Measurements from ENCODE around the gene NHEJ1. TPM values are rescaled to one million over a fixed set of nuclear protein-coding genes. Genes with fewer than 3 reads are reported as not detected.

The NHEJ1 gene
- polyA plus RNA-seq, 1 of the 3 experiments (the other 2 are of a cell fraction): 16.3 TPM

- TF ChIP-seq, protein P1, sequence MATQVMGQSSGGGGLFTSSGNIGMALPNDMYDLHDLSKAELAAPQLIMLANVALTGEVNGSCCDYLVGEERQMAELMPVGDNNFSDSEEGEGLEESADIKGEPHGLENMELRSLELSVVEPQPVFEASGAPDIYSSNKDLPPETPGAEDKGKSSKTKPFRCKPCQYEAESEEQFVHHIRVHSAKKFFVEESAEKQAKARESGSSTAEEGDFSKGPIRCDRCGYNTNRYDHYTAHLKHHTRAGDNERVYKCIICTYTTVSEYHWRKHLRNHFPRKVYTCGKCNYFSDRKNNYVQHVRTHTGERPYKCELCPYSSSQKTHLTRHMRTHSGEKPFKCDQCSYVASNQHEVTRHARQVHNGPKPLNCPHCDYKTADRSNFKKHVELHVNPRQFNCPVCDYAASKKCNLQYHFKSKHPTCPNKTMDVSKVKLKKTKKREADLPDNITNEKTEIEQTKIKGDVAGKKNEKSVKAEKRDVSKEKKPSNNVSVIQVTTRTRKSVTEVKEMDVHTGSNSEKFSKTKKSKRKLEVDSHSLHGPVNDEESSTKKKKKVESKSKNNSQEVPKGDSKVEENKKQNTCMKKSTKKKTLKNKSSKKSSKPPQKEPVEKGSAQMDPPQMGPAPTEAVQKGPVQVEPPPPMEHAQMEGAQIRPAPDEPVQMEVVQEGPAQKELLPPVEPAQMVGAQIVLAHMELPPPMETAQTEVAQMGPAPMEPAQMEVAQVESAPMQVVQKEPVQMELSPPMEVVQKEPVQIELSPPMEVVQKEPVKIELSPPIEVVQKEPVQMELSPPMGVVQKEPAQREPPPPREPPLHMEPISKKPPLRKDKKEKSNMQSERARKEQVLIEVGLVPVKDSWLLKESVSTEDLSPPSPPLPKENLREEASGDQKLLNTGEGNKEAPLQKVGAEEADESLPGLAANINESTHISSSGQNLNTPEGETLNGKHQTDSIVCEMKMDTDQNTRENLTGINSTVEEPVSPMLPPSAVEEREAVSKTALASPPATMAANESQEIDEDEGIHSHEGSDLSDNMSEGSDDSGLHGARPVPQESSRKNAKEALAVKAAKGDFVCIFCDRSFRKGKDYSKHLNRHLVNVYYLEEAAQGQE (IDR thresholded peaks at IDR 0.05; ENCODE audit: low read depth, low read length): no peak
- TF ChIP-seq, protein P2, sequence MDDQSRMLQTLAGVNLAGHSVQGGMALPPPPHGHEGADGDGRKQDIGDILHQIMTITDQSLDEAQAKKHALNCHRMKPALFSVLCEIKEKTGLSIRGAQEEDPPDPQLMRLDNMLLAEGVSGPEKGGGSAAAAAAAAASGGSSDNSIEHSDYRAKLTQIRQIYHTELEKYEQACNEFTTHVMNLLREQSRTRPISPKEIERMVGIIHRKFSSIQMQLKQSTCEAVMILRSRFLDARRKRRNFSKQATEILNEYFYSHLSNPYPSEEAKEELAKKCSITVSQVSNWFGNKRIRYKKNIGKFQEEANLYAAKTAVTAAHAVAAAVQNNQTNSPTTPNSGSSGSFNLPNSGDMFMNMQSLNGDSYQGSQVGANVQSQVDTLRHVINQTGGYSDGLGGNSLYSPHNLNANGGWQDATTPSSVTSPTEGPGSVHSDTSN (IDR thresholded peaks at IDR 0.05): no peak
- TF ChIP-seq, protein P3, sequence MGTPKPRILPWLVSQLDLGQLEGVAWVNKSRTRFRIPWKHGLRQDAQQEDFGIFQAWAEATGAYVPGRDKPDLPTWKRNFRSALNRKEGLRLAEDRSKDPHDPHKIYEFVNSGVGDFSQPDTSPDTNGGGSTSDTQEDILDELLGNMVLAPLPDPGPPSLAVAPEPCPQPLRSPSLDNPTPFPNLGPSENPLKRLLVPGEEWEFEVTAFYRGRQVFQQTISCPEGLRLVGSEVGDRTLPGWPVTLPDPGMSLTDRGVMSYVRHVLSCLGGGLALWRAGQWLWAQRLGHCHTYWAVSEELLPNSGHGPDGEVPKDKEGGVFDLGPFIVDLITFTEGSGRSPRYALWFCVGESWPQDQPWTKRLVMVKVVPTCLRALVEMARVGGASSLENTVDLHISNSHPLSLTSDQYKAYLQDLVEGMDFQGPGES (IDR thresholded peaks at IDR 0.05; ENCODE audit: low read depth, low read length): no peak
- no peak for TF ChIP-seq YY1 (IDR thresholded peaks at IDR 0.05; ENCODE audit: low read depth)
- TF ChIP-seq, protein P4, sequence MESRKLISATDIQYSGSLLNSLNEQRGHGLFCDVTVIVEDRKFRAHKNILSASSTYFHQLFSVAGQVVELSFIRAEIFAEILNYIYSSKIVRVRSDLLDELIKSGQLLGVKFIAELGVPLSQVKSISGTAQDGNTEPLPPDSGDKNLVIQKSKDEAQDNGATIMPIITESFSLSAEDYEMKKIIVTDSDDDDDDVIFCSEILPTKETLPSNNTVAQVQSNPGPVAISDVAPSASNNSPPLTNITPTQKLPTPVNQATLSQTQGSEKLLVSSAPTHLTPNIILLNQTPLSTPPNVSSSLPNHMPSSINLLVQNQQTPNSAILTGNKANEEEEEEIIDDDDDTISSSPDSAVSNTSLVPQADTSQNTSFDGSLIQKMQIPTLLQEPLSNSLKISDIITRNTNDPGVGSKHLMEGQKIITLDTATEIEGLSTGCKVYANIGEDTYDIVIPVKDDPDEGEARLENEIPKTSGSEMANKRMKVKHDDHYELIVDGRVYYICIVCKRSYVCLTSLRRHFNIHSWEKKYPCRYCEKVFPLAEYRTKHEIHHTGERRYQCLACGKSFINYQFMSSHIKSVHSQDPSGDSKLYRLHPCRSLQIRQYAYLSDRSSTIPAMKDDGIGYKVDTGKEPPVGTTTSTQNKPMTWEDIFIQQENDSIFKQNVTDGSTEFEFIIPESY (IDR thresholded peaks at IDR 0.05; ENCODE audit: borderline replicate concordance, low read depth): no peak
Measured at GRCh38 chr2:219209236-219210195, 48.9 kb upstream of the NHEJ1 start (continued).

- peak overlapping the region; percentile 86 for H3K4me2 ChIP-seq
- 65% methylated on average over 14 of the region's 17 CpGs for WGBS (ENCODE audit: low lambda C conversion rate)
- peak; percentile 51 for DNase-seq
- H3K27me3 ChIP-seq (ENCODE audit: insufficient read depth): no peaks in the 10 kb centered on the region
- TF ChIP-seq SIN3A (IDR thresholded peaks at IDR 0.05; ENCODE audit: borderline replicate concordance, low read depth, low read length): no peak
- no peak for TF ChIP-seq SMC3 (IDR thresholded peaks at IDR 0.05; ENCODE audit: low read depth, low read length)
- no peak for TF ChIP-seq MEF2A (IDR thresholded peaks at IDR 0.05; ENCODE audit: borderline replicate concordance, low read depth)
- no peak for TF ChIP-seq RAD21 (IDR thresholded peaks at IDR 0.05; ENCODE audit: low read length)
- no peak for TF ChIP-seq CHD2 (IDR thresholded peaks at IDR 0.05; ENCODE audit: low read length, partially characterized antibody)
- no peak for TF ChIP-seq USF1 (IDR thresholded peaks at IDR 0.05; ENCODE audit: borderline replicate concordance, low read depth)
- POLR2A ChIA-PET: interaction anchor here (1.1 to 4.6 kb wide), 2 partner anchors 9 to 32 kb away, joined by 4 to 52 read pairs; partner anchors contain the start of genes ABCB6 and CNPPD1
- peak overlapping the region; percentile 69 for H3K4me3 ChIP-seq (ENCODE audit: low read depth in 2 of 2, low read length in 1 of 2)
- CTCF ChIA-PET: interaction anchor here (1.1 to 4.0 kb wide), 3 partner anchors 10 to 37 kb away, joined by 3 to 26 read pairs (median 16); partner anchors contain the start of genes ABCB6 and SLC23A3
- peaks cover 9 to 31% of the 10 kb centered on the region in 2 experiments for H3K36me3 ChIP-seq (replicated peaks in 1 of 2; ENCODE audit: control insufficient read depth in 1 of 2, insufficient read depth in 2 of 2, low read length in 1 of 2)
- H3K4me1 ChIP-seq (ENCODE audit: control insufficient read depth in 1 of 2, insufficient read depth in 2 of 2, low read depth in 1 of 2, low read length in 1 of 2): peaks cover 13 to 20% of the 10 kb centered on the region in 2 experiments; a peak in 3 of 4 replicates
- 0 out of 2 replicates have a peak overlapping the region, but pooled peaks have one; percentile 17 for H3K9ac ChIP-seq
- peaks cover 15% of the 10 kb centered on the region for H3F3A ChIP-seq (replicated peaks; ENCODE audit: insufficient read depth)
- no peaks in the 10 kb centered on the region for H3K9me3 ChIP-seq
- no peaks in the 10 kb centered on the region for H3K79me2 ChIP-seq (ENCODE audit: insufficient read depth)
- peak overlapping the region in 1 of 2 experiments; percentile 83; a peak in 2 of 4 replicates for H3K27ac ChIP-seq (ENCODE audit: low read depth in 2 of 2, low read length in 1 of 2)
- H2AFZ ChIP-seq (ENCODE audit: low read depth): no peak overlapping the region
- H3K9me2 ChIP-seq: no peaks in the 10 kb centered on the region
- no peaks in the 10 kb centered on the region for H4K20me1 ChIP-seq (ENCODE audit: insufficient read depth)
Measured at GRCh38 chr2:219207884-219208740, 47.5 kb upstream of the NHEJ1 start.
